GM18951 (cell line): ENCODE data around the gene TFPI.

Source experiments
- POLR2A ChIP-seq: IDR thresholded peaks from 4 replicates; pipeline ENCODE4 v1.6.1; 2011; ENCODE audit warnings: mild to moderate bottlenecking; ENCODE audit not compliant: insufficient read length, insufficient read depth; ENCODE audit errors: extremely low read depth
- in situ Hi-C: fragments of 300-500 bp; cut with MboI; formaldehyde crosslinking; loops from one replicate; pipeline ENCODE4 v1.12.0; 2022; ENCODE audit warnings: low sequenced_read_pairs, mixed read lengths, inconsistent platforms; ENCODE audit not compliant: unreplicated experiment

Gene TFPI

DNA sequence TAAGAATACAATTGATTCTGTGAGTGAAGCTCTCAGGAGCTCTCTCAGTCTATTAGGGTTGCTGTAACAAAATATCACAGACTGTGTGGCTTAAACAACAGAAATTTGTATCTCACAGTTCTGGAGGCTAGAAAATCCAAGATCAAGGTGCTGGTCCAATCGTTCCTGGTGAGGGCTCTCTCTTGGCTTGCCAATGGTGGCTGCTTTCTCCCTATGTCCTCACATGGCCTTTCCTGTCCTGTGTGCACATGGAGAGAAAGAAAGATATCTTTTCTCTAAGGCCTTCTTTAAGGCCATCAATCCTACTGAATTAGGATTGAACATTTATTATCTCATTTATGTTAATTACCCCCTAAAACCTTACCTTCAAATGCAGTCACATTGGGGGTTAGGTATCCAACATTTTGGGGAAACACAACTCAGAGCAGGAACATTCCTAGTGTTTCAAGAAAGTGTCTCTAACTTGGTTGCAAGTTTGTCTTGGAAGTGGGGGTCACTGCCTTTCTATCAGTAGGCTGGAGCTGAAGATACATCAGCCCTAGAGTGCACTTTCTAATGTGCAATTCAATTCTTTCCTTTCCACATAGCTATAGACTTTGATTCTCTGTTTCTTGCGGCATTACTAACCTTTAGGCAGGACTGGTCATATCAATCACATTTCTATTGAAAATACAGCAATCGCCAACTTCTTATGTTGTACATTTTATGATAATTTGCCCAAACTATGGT is 24.8 kb downstream of the TFPI start:
- TF ChIP-seq POLR2A, result no peak
- in situ Hi-C loops, result no loop called here

DNA sequence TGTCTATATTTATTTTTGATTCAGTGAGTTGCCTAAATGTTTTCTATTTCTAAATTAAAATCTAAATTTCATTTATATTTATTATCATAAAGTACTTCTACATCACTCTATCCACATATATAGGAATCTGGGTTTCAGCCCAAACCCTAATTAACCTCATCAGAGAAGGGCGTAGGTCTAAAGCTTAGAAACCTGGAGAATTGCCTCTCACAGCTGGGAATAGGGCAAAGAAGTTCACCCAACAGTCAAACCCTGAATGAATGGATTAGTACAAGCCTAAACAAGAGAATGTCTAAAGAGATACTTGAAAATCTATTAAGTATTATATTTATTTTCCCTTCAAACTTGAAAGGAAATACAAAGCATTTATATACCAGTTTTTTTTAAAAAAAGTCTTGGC is 26.2 kb downstream of the TFPI start:
- in situ Hi-C loops, result no loop called here
- no peak for TF ChIP-seq POLR2A

DNA sequence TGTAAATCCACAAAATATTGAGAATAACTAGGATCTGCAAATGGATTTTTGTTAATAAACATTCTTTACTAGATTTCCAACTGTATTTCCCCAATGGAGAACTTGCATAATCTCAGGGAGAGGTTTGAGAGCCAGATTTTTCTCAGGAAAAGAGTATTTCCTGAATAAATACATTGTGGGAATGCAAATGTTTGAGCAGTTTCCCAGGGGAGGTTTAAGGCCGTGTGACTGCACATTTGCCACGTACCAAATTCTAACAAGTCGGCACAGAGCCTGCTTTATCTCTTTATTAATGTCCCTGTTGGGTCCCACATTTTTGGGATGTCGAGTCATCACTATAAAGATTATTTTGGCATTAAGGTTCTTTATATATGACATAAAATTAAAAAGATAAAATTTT is 27.0 kb downstream of the TFPI start:
- no peak for TF ChIP-seq POLR2A
- in situ Hi-C loops, result no loop called here

DNA sequence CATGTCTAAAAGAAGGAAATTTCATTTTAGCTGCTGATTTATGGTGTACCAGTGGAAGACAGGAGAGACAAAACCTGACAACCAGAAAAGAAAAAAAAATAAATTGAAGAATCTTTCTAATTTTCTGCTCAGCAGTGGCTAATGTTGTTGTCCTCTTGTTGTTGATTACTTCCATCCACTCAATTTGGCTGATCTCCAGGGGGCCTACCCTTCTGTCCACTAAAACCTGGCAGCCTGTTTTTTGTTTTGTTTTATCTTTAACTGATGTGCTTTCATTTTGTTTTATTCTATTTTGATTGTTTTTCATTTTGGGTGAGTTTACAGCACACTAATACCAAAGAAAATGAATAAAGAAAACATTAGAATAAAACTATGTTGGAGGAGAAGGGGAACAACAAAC is 27.4 kb downstream of the TFPI start:
- TF ChIP-seq POLR2A, result no peak
- in situ Hi-C loops, result no loop called here

DNA sequence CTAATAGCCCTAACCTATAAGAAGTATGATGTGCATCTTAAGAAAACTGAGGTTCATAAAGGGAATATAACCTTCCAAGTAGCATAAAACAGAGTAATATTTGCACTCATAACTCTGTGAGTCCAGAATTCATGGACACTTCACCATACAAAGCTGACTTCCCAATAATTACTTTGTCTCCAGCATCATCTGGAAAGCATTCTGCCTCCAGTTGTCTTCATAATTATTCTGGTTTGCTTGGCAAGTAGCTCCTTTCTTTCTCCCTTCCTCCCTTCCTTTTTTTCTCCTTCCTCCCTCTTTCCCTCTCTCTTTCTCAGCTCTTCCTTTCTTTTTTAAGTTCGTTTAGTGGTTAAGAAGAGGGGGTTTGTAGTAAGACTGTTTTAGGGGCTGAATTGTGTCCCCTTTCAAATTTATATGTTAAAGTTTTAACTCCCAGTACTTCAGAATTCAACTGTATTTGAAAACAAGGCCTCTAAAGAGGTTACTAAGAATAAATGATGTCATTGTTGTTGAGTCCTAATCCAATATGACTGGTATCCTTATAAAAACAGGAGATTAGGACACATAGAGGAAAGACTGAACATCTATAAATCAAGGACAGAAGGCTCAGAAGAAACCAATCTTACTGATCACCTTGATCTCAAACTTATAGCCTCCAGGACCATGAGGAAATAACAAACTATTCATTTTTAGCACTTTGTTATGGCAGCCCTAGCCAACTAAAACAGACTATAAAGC is 28.9 kb downstream of the TFPI start:
- no peak for TF ChIP-seq POLR2A
- in situ Hi-C loops, result no loop called here

DNA sequence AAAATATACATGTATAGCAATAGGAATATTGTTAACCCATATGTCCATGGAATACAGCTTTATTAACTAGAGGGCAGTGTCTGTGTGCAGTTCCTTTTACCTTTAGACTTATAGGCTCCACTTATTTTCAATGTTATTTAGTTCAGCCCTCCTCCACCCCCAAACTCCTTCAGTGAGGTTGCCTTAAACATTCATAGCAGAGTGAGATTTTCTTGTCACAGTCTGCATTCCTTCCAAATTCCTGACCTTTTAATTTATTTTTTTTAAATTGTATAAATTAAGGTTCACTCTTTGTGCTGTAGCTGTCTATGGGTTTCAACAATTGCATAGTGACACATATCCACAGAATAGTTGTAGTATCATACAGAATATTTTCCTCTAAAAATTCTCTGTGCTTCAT is 30.9 kb downstream of the TFPI start:
- no peak for TF ChIP-seq POLR2A
- in situ Hi-C loops, result loop anchor here (25.0 kb wide), 1 partner anchor 314 kb away; no protein-coding TSS in a partner anchor

DNA sequence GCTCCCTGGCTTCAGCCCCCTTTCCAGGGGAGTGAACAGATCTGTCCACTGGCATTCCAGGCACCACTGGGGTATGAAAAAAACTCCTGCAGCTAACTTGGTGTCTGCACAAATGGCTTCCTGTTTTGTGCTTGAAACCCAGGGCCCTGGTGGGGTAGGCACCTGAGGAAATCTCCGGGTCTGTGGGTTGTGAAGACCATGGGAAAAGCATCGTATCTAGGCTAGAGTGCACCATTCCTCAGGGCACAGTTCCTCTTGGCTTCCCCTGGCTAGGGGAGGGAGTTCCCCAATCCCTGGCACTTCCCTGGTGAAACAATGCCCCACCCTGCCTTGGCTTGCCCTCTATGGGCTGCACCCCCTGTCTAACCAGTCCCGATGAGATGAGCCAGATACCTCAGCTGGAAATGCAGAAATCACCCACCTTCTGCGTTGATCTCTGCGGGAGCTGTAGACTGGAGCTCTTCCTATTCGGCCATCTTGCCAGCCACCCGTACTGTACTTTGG is 34.1 kb downstream of the TFPI start:
- TF ChIP-seq POLR2A, result no peak
- in situ Hi-C loops, result loop anchor here (25.0 kb wide), 1 partner anchor 317 kb away; no protein-coding TSS in a partner anchor

DNA sequence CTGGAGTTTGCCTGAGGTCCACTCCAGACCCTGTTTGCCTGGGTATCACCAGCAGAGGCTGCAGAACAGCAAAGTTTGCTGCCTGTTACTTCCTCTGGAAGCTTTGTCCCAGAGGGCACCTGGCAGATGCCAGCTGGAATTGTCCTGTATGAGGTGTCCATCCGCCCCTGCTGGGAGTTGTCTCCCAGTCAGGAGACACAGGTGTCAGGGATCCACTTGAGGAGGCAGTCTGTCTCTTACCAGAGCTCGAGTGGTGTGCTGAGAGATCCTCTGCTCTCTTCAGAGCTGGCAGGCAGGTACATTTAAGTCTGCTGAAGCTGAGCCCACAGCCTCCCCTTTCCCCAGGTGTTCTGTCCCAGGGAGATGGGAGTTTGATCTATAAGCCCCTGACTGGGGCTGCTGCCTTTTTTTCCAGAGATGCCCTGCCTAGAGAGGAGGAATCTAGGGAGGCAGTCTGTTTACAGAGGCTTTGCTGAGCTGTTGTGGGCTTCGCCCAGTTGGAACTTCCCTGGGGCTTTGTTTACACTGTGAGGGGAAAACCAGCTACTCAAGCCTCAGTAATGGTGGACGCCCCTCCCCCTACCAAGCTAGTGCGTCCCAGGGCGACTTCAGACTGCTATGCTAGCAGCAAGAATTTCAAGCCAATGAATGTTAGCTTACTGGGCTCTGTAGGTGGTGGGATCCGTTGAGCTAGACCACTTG is 34.7 kb downstream of the TFPI start:
- in situ Hi-C loops, result loop anchor here (25.0 kb wide), 1 partner anchor 318 kb away; no protein-coding TSS in a partner anchor
- no peak for TF ChIP-seq POLR2A

DNA sequence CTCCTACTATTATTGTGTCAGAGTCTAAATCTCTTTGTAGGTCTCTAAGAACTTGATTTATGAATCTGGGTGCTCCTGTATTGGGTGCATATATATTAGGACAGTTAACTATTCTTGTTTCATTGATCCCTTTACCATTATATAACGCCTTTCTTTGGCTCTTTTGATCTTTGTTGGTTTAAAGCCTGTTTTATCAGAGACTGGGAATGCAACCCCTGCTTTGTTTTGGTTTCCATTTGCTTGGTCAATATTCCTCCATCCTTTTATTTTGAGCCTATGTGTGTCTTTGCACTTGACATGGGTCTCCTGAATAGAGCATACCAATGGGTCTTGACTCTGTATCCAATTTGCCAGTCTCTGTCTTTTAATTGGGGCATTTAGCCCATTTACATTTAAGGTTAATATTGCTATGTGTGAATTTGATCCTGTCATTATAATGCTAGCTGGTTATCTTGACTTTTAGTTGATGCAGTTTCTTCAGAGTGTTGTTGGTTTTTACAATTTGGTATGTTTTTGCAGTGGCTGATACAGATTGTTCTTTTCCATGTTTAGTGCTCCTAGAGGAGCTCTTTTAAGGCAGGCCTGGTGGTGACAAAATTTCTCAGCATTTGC is 36.4 kb downstream of the TFPI start:
- in situ Hi-C loops, result loop anchor here (25.0 kb wide), 1 partner anchor 319 kb away; no protein-coding TSS in a partner anchor

DNA sequence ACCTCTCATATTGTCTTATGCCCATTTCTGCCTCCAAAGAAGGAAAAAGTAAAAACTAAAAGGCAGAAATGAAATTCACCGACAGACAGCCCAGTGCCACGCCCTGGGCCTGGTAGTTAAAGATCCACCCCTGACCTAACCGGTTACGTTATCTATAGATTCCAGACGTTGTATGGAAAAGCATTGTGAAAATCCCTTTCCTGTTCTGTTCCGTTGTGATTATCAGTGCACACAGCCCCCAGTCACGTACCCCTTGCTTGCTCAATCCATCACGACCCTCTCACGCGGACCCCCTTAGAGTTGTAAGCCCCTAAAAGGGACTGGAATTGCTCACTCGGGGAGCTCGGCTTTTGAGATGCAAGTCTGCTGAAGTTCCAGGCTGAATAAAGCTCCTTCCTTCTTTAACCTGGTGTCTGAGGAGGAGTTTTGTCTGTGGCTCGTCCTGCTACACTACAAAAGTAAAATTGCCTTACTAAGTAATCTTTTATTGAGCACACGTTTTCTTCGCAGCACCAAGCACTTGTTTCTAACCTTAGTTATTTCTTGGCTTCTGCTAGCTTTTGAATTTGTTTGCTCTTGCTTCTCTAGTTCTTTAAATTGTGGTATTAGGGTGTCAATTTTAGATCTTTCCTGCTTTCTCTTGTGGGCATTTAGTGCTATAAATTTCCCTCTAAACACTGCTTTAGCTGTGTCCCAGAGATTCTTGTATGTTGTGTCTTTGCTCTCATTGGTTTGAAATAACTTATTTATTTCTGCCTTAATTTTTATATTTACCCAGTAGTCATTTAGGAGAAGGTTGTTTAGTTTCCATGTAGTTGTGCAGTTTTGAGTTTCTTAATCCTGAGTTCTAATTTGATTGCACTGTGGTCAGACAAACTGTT is 37.4 kb downstream of the TFPI start:
- in situ Hi-C loops, result loop anchor here (25.0 kb wide), 1 partner anchor 320 kb away; no protein-coding TSS in a partner anchor

DNA sequence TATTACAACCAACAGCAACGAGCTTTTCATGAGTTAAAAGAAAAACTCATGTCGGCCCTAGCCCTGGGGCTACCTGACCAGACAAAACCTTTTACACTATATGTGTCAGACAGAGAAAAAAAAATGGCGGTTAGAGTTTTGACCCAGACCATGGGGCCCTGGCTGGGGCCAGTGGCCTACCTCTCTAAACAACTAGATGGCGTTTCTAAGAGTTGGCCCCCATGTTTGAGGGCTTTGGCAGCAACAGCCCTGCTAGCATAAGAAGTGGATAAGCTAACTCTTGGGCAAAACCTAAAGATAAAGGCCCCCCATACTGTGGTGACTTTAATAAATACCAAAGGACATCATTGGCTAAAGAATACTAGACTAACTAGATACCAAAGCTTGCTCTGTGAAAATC is 39.3 kb downstream of the TFPI start:
- no peak for TF ChIP-seq POLR2A
- in situ Hi-C loops, result loop anchor here (25.0 kb wide), 1 partner anchor 322 kb away; no protein-coding TSS in a partner anchor

DNA sequence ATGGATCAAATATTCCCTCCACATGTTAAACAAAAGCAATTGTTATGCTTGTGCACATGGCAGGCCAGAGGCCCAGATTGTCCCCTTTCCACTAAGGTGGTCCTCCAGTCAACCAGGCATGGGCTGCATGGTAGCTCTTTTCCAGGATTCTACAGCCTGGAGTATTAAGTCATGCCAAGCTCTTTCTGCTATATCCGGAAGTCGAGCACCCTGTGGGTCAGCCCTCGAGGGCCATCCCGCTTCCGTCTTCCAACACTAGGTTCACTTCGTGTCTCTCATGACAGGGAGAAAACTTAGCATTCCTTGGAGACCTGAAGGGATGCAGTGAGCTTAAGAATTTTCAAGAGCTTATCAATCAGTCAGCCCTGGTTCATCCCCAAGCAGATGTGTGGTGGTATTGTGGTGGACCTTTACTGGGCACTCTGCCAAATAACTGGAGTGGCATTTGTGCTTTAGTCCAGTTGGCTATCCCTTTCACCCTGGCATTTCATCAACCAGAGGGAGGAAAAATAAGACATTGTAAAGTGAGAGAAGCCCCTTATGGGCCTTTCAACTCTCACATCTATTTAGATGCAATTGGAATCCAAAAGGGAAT is 39.9 kb downstream of the TFPI start:
- in situ Hi-C loops, result loop anchor here (25.0 kb wide), 1 partner anchor 323 kb away; no protein-coding TSS in a partner anchor

DNA sequence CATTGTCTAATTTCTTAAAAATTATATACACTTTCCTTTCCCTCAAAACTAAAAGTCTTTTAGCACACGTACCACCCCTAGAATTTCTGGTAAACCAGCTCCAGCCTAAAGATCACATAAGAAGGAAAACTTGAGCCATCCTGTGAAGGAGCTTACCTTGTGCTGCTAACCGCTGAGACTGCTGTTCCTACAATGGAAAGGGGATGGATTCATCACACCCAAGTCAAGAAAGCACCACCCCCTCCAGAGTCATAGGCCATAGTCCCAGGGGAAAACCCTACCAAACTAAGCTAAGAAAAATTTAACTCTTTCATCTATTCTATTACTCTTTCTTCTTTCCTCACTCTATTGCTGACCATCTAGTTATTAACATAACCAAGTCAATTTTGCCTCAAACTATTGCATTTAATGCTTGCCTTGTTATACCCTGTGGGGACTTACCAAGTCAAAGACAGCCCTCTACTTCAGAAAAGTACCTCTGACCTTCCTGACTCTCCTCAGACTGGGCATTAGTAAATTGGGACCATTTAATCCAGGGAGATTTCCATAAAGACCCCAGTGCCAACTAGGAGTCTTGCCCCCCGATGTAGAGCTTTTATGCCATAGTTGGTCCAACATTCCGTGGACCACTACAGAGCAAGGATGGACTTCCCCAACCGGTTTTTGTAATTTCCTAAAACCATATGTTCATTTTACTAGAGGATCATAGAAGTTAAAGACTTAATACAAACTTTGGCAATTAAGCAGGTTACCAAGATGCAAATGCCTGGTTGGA is 40.6 kb downstream of the TFPI start:
- in situ Hi-C loops, result loop anchor here (25.0 kb wide), 1 partner anchor 324 kb away; no protein-coding TSS in a partner anchor
